ENCODE results near the gene NIF3L1.
A peak's percentile ranks its signal among the peaks of the same experiment; 100 is the strongest.
"Not testable (repeated sequence)": the region's sequence is repeated elsewhere in the genome, so short reads cannot be mapped to it uniquely, and the experiment has no call there.

The NIF3L1 gene

DNA sequence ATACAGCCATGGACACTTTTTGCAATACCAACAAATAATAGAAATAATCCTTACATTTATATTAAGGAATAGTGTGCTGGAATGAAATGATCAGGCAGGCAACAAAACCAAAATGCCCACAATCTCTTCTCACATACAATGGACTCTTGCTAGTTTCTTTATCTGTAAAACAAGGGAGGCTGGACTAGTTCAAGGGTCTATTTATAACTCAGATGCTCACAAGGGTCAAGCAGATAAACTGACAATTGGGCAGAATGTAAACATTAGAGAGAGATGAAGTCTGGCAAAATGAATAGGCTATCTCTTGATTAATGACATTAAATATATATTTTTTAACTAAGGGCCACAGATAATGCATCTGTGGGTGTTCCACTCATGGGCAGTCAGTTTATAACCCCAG, 11.7 kb upstream of the NIF3L1 start:
- DNase-seq = no peak

DNA sequence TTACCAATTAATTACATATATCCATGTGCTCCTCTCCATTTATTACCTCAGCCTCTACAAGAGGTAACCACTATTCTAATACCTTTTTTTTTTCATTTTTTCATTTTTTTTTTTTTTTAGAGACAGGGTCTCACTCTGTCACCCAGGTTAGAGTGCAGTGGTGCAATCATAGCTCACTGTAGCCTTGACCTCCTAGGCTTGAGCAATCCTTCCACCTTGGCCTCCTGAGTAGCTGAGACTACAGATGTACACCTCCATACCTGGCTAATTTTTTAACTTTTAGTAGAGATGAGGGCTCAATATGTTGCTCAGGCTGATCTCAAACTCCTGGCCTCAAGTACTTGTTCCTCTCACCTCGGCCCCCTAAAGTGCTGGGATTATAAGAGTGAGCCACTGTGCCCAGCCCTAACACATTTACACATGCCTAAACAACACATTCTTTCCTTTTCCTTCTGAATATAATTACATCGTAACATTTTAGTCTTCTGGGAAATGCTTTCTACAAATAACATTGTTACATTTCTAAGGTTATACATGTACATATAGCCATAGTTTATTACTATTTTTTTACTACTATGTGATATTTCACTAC, 10.8 kb upstream of the NIF3L1 start:
- no peak for DNase-seq

DNA sequence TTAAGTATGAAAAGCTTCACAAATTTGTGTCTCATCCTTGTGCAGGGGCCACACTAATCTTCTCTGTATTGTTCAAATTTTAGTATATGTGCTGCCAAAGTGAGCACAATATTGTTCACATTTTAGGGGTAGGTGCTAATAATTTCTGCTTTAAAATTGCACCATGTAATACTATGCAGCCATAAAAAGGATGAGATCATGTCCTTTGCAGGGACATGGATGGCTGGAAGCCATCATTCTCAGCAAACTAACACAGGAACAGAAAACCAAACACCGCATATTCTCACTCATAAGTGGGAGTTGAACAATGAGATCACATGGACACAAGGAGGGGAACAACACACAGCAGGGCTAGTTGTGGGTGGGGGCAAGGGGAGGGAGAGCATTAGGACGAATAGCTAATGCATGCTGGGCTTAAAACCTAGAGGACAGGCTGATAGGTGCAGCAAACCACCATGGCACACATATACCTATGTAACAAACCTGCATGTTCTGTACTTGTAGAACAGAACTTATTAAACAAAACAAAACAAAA, 7.4 kb upstream of the NIF3L1 start:
- not testable (repeated sequence) for DNase-seq

DNA sequence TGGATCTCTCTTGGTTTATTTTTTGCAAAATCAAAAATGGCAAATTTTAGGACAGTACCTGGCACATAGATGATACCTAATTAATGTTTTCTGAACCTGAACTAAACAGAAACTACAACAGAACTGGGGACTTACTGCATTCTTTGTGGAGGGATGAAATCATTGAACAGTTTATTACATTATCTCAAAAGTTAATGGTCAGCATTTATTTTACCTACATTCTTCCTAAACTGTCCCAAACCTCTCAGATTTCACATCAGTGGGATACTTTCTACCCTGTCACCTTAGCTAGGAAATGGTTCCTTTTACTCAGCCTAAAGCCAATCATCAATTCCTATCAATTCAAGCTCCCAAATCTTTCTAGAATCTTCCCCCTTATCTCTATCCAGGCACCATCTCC, 10.3 kb downstream of the NIF3L1 start:
- no peak for DNase-seq

DNA sequence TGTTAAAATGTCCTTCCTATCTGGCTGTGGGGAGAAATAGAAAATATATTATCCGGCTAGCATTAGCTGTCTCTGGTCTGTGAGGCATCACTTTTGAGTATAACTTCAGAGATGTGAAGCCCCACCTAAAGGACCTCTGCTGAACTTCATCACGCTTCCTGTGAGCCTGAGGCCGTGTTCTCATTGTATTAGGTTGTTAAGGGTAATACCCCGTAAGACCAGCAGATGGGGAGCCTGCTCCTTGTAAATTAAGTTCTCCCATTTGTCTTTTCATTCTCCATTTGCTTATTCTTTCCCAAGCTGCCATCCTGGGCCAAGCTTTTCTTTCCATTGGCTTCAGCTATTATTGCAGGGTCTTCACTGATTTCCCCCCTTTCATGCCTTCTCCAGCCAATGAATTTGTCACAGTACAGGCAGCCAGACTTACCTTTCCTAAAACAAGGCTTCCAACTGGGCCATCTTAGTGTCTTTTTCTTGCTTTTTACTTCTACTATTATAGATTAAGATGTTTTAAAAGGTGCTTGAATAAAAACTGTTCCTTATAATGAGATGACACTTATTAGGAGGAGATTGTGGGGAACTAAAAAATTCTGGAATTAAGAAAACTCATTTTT, 12.4 kb downstream of the NIF3L1 start:
- peak; percentile 33 for DNase-seq

DNA sequence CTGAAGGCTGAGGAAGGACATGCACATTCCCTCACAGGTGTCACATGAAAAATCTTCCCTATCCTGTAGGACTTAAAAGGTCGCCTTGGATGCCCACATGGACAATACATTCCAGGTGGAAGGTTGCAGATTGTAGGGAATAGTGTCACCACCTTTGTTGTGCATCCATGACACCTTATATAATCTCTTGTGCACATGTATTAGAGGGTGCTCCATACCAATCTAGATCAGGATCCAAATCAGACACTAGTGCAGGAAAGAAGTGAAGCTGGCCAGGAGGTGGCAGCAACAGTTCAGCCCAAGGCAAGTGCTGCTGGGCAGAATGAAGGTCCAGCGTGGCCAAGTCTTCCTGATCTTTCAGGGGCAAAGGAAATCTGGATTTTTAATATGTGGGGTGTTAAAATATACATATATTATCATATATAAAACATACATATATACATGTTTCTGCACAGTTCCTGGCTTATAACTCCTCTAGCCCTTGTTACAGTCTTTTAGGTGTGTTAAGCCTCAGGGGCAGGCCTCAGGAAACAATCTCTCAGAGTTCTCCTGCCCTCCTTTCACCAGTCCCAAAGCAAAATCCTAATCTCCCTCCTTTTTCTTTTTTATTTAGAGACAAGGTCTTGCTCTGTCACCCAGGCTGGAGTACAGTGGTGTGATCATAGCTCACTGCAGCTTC, 16.6 kb downstream of the NIF3L1 start:
- DNase-seq = peak; percentile 8

DNA sequence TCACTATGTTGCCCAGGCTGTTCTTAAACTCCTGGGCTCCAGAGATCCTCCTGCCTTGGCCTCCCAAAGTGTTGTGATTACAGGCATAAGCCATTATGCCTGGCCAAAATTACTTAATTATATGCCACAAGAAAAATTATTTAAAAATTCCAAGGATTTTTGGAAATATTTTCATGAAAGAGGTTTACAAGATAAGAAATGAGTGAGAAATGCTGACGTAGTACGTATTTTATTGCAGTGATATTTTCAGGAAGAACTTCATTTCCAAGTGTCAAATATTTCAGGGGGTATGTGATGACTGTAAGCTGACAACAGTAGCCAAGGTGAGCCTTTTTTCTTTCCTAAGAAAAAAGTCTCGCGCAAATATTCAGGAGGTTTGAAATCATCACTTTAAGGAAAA, 20.8 kb downstream of the NIF3L1 start:
- no peak for DNase-seq

DNA sequence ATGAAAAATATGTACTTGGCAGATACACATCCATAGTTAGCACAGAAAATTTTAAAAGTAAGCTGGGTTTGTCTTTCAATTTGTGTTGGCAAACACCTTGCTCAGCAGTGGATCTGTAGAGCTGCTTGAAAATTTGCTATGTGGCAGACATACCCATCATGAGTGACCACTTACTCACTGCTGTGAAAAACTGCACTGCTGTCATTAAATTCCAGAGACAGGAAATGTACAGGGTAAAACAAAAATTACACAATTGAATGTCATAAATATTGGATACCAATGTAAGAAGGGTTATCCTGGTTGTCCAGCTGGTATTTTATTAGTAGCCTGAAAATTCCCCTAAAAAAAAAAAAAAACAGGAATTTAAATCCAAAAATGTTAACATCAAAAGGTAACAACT, 24.5 kb downstream of the NIF3L1 start:
- DNase-seq = no peak

DNA sequence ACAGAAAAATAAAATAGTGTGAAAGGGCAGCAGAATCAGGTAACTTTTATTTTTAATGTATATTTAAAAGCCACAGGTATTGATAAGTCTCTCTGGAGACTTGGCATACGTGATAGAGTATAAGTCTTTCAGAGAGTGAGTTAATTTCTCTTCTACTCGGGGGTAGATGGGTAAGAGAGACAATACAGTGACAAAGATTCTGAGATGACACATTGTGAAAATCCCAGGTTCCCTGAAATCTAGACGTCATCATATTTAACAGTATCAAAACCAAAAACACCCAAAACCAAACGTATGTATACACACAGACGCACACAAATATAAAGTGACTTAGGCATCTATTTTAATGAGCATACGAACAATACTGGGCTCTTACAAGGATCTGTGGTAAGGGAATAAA, 33.3 kb downstream of the NIF3L1 start:
- DNase-seq = no peak

DNA sequence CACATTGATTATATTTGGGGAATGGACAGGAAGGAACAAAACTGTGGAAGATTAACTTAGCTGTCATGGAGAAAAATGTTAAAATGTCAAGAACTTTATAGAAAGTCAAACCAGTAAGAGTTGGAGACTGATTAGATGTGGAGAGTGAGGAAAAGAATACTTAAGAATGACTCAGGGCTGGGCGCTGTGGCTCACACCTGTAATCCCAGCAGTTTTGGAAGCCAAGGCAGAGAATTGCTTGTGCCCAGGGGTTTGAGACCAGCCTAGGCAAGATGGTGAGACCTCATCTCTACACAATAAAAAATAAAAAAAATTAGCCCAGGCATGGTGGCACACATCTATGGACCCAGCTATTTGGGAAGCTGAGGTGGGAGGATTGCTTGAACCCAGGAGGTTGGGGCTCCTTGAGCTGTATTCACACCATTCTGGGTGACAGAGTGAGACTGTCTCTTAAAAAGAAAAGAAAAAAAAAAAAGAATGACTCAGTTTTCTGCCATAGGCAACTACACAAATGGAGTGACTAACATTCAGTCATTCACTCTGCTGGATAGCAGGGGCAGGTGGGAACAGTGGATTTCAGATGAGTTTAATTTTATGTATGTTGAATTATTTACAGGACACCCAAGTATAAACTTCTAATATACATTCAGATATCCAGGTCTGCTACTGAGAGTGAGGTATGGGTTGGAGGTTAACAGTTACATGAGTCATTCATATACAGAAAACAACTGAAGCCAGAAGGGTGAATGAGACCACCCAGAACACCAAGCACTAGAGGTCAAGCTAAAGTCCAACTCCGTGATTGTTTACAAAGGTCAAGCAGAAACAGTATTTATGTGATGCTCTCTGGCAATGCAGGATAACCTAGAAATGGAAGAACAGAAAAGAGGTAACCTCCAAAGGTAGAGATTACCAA, 40.4 kb downstream of the NIF3L1 start:
- no peak for DNase-seq

DNA sequence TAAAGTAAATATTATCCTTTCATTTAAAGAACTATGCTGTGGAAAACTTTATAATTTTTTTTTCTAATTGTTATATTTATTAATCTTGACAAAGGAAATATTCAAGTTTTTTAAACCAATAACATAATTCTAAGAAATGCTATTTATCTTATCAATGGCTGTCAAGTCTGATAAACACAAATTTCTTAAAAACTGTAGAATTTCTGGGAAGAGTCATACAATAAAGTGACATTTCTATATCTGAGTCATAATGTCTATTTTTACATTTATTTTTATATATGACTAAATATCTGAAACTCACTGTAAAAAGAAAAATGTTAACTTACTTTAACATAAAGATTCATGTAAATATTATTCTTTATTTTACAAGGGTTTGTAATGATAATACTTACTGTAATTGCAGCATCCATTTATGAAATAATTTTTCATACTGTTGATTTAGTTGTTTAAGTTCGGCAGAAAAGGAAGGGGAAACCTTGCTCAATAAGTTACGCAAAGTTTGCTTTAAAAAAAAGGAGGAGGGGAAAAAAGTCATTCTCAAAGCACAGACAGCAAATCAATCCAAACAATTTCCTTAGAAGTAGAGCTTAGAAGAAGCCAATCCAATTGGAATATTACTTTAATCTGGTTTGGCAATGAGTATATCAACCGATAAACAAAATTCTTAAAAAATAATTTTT, 41.9 kb downstream of the NIF3L1 start:
- DNase-seq = no peak

DNA sequence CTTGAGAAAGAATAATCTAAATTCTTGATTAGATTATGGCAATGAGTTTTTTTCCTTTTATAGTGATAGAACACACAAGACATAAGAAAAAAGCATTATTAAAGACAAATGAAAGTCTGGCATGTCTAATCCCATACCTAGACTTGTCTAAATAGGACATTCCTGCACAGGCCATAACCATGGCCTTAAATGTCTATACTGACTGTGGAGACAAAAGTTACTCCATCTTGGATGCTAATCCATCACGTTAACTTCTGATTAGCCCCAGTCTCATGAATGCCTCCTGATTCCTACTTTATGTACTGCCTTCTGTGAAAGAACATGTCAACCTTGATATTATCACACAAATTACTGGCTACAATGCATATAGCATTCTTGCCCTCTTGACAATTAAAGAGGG, 50.7 kb downstream of the NIF3L1 start:
- DNase-seq = no peak

DNA sequence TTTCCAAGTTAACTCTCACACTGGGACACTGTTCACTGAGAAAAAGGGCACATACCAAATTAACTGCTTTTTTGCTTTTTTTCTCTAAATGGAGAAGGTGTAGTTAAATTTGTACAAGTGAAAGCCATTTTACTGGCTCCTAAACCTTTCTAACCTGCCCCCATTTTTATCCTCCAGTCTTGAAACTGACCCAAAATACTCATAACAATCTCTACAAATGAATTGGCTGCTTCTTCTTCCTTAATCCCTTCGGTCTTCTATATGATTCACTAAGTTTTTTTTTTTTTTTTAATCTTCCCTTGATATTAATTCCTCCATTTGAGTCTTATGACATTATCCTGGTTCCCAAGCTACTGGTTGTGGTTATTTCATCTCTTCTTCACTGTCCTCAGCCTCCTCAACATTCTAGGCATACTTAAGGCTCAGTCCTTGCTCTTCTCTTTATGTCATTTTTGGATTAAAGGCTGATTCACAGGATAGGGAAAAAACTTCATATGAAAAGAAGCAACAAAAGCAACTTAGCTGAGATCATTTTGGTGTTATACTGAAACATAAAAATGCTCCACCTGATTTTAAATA, 54.4 kb downstream of the NIF3L1 start:
- no peak for DNase-seq

DNA sequence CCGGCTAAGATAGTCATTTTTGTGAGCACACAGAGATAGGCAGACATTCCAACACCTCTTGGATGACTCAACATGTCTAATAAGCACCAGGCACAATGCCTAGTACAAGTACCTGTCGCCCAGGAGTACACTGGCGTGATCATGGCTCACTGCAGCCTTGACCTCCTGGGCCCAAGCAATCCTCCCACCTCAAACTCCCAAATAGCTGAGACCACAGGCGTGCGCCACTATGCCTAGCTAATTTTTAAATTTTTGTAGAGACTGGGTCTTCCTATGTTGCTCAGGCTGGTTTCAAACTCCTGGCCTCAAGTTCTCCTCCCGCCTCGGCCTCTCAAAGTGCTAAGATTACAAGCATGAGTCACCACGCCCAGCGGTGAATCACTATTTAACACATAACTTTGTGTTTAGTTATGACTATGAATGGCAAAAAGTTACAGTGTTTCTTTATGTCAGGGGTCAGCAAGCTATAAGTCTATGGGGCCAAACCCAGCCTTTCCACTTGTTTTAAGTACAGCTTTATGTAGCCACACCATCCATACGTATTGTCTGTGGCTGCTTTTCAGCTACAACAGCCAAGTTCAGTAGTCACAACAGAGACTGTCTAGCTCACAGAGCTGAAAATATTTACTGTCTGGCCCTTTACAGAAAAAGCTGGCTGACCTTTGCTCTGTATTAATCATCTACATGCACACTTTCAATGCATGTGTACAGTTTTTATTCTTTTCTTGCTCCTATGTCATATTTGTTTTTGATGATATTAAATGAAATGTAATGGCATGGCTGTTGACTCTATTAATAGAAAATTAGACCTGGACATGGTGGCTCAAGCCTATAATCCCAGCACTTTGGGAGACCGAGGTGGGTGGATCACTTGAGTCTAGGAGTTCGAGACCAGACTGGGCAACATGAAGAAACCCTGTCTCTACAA, 55.6 kb downstream of the NIF3L1 start:
- DNase-seq = no peak

DNA sequence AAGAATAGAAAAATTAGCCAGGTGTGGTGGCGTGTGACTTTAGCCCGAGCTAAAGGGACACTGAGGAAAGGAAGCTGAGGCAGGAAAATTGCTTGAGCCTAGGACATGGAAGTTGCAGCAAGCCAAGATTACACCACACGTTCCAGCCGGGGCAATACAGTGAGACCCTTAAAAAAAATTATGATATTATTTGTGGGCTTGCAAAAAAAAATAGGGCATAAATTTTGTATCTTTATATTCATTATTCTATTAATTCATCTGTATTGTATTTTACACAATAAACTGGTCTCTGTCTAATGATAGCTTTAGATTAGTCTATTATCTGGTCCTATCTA, 56.2 kb downstream of the NIF3L1 start:
- DNase-seq = no peak

DNA sequence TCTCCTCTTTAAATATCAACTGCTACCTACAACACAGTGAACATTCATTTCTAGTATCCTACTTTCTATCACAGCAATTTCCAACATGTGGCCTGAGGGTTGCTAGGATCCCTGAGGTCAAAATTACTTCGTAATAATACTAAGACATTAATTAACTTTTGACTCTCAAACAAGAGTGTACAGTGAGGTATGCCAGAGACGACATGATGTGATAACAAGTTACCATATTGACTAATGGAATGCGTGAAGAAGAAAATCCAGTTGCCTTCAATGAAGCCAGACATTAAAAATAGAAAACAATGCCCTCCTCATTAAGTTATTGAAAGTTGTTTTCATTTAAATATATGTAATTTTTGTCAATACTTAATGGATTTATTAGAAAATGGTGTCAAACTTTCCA, 61.2 kb downstream of the NIF3L1 start:
- DNase-seq = no peak
